Common myeloid progenitor, CD34-positive (primary cell): ENCODE data around the gene TTC28.

Experiments
- CTCF ChIA-PET: fragments of 350-600 bp; sonication (Branson Sonifier 250); formaldehyde crosslinking; loops from one replicate; lab custom pipeline; 2021; ENCODE audit warnings: antibody characterized with exemption; lab: Charles Lee
- POLR2A ChIA-PET: fragments of 350-600 bp; sonication (Branson Sonifier 250); formaldehyde crosslinking; loops from one replicate; lab custom pipeline; 2021; ENCODE audit warnings: antibody characterized with exemption; lab: Charles Lee
- DNase-seq, 3 donors: peaks; one replicate each; pipeline versions ENCODE4 v3.0.0 to v3.0.0-alpha.2; 2013
- H3K27ac ChIP-seq, 2 experiments: 1 replicate in 1 of 2; 2 replicates in 1 of 2; pipeline ENCODE4 v1.7.0; 2013; ENCODE audit warnings: inconsistent platforms in 2 of 2, low read length in 2 of 2, mild to moderate bottlenecking in 2 of 2, low read depth in 1 of 2, moderate library complexity in 1 of 2; ENCODE audit not compliant: severe bottlenecking in 2 of 2, insufficient read depth in 1 of 2, poor library complexity in 1 of 2
- H3K27me3 ChIP-seq, 5 experiments: replicated peaks in 2 of 5; 1 replicate in 3 of 5; 2 replicates in 2 of 5; pipeline versions ENCODE4 v1.6.1 to v1.7.0; 2013; ENCODE audit warnings: low read length in 4 of 5, mild to moderate bottlenecking in 2 of 5, moderate library complexity in 2 of 5, inconsistent platforms in 1 of 5; ENCODE audit not compliant: insufficient read depth in 5 of 5, control insufficient read depth in 4 of 5
- H3K36me3 ChIP-seq, 4 experiments: 1 replicate in 2 of 4; 2 replicates in 2 of 4; pipeline versions ENCODE4 v1.6.1 to v1.7.0; 2013; ENCODE audit warnings: low read length in 3 of 4, control low read depth in 1 of 4, mild to moderate bottlenecking in 1 of 4; ENCODE audit not compliant: control insufficient read depth in 4 of 4, insufficient read depth in 4 of 4
- H3K4me1 ChIP-seq, 4 experiments: 1 replicate in 3 of 4; 2 replicates in 1 of 4; pipeline versions ENCODE4 v1.6.1 to v1.7.1; 2013; ENCODE audit warnings: low read length in 3 of 4, mild to moderate bottlenecking in 3 of 4, control low read depth in 1 of 4, inconsistent platforms in 1 of 4, moderate library complexity in 1 of 4; ENCODE audit not compliant: control insufficient read depth in 4 of 4, insufficient read depth in 4 of 4; ENCODE audit errors: control extremely low read depth in 1 of 4
- H3K4me3 ChIP-seq, 7 experiments: 1 replicate in 4 of 7; 2 replicates in 3 of 7; pipeline versions ENCODE4 v1.5.1 to v1.7.0; 2013; ENCODE audit warnings: mild to moderate bottlenecking in 7 of 7, low read length in 6 of 7, moderate library complexity in 6 of 7, inconsistent platforms in 2 of 7, low read depth in 2 of 7, control low read depth in 1 of 7; ENCODE audit not compliant: insufficient read depth in 4 of 7, control insufficient read depth in 1 of 7; ENCODE audit errors: extremely low read depth in 1 of 7
- H3K9me3 ChIP-seq, 5 experiments: 1 replicate in 4 of 5; 2 replicates in 1 of 5; pipeline versions ENCODE4 v1.6.1 to v1.7.1; 2013; ENCODE audit warnings: low read length in 4 of 5, mild to moderate bottlenecking in 2 of 5, inconsistent platforms in 1 of 5, low read depth in 1 of 5, moderate library complexity in 1 of 5; ENCODE audit not compliant: control insufficient read depth in 4 of 5, insufficient read depth in 2 of 5; ENCODE audit errors: control extremely low read depth in 1 of 5
- WGBS: methylation state at CpG from one replicate; pipeline ENCODE4 v1.1.5; 2013; ENCODE audit not compliant: insufficient coverage; 5-methylcytosine and 5-hydroxymethylcytosine counted together

TTC28 gene

DNA sequence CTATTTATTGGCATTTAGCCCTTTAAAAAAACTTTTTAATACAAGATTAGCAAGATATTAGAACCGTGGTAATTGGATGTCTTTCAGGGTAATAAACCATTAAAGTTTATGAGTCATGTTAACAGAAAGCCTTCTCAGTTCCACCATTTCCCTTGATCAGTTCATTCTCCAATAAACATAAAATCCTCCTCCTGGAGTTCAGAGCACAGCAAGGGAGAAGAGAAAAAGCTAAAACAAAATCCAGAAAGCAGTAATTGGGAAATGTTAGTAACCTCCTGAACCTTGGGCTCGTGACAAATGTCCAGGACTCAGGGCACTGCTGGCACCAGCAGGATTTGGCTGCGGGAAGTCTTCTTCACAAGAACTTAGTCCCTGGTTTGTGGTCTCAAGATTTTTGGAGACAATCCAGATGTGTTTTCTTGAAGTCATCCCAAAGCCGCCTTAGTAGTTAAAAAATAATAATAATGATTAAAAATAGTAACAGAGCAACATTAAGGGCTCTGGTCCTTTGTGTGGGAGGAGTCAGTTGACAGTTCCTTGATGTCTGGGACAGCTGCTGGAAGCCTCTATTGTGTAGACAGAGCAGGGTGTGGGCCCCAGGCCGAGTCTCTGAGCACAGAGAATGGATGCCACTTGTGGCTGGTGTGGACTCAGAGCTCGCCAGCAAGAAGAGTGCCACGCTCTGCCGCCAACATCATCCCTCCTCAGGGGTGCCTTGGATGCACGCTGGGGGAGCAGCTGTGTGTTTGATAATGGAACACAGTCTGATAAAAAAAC lies 717.2 kb downstream of the TTC28 start:
- CTCF ChIA-PET, result no interaction called here
- no peaks in the 10 kb centered on the region for H3K4me1 ChIP-seq
- no peak overlapping the region for H3K4me3 ChIP-seq
- no peaks in the 10 kb centered on the region for H3K27me3 ChIP-seq
- no peaks in the 10 kb centered on the region for H3K36me3 ChIP-seq
- 92% methylated on average over 4 of the region's 9 CpGs for WGBS
- H3K27ac ChIP-seq, result no peak overlapping the region
- no peaks in the 10 kb centered on the region for H3K9me3 ChIP-seq
- DNase-seq, result no peak
- POLR2A ChIA-PET, result no interaction called here

DNA sequence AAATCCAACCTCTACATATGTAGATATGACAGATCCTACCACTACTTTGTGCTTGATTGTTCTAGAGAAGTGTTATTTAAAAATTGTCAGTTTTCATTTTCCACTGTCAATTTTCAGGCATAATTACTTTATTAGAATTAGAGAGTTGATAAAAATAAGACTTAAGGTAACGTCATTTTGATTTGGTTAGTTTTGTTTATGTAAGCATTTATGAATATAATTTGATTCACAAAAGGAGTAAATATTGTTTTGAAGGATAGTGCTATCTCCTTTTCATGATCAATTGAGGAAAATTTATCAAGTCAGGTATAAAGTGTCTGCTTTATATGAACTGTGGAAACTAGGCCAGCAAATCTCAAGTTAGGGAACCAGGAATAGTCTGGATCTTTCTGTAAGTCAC lies 718.0 kb downstream of the TTC28 start:
- DNase-seq, result no peak
- no peaks in the 10 kb centered on the region for H3K27me3 ChIP-seq
- no peaks in the 10 kb centered on the region for H3K9me3 ChIP-seq
- H3K27ac ChIP-seq, result no peak overlapping the region
- no peaks in the 10 kb centered on the region for H3K36me3 ChIP-seq
- no peaks in the 10 kb centered on the region for H3K4me1 ChIP-seq
- POLR2A ChIA-PET, result no interaction called here
- CTCF ChIA-PET, result no interaction called here
- H3K4me3 ChIP-seq, result no peak overlapping the region
- WGBS, result 100% methylated on average over 1 of the region's 1 CpG

DNA sequence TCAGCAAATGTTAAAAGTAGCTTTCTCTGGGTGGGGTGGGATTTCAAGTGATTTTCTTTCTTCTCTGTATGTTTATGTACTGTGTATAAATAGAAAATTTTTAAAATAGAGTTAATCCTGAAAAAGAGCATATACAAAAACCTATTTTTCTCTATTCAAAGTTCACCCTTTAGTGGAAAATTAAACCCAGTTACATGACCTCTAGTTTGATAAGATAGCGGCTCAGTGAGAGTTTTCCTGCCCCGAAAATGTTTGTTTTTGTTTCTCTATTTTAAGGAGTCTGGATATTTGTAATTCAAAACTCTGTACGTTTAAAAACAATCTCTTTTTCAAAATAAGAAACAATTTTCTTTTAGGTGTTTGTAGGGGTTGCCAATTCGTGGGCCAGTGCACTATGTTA lies 718.5 kb downstream of the TTC28 start:
- POLR2A ChIA-PET, result no interaction called here
- Histone ChIP-seq H3K4me1 (no peaks in the 10 kb centered on the region), H3K36me3 (no peaks in the 10 kb centered on the region), H3K27me3 (no peaks in the 10 kb centered on the region), H3K9me3 (no peaks in the 10 kb centered on the region), H3K27ac (no peak overlapping the region), H3K4me3 (no peak overlapping the region)
- no peak for DNase-seq
- CTCF ChIA-PET, result no interaction called here
- no CpG with 5 or more reads among the region's 4 CpGs for whole genome bisulfite sequencing

DNA sequence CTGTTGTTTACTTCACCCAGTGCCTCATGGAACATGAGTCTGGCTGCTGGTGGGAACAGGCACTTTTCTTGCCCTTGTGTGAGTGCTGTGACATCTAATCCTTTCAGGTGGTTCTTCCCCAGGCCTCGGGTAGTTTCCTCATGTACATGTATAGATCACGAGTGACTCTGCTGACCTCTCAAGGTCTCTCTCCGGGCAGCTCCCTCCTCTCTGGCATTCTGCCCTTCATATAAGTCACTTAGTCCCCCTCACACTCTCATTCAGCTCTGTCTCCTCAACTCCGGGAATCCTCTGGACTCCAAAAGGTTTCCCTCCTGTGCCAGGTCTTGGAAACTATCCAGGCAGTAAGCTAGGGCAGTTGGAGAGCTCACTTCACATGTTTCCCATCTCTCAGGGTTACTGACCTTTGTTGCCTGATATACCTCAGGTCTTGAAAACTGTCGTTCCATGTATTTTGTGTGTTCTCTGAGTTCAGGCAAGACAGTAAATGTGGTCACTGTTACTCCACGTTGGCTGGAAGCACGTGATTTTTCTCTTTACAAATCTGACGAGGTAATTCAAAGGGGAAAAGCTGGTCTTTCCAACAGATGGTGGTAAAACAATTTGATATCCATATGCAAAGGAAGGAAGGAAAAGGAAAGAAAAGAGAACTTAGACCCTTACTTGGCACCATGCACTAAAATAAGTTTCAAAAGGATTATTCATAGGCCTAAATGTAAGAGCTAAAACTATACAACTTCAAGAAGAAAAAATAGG lies 720.1 kb downstream of the TTC28 start:
- no peaks in the 10 kb centered on the region for H3K9me3 ChIP-seq
- no peak overlapping the region for H3K27ac ChIP-seq
- no peaks in the 10 kb centered on the region for H3K36me3 ChIP-seq
- H3K27me3 ChIP-seq, result no peaks in the 10 kb centered on the region
- POLR2A ChIA-PET, result no interaction called here
- DNase-seq, result no peak
- CTCF ChIA-PET, result interaction anchor here (1.1 to 1.5 kb wide), 2 partner anchors 8 to 59 kb away, joined by 3 read pairs; no protein-coding TSS in a partner anchor
- no peaks in the 10 kb centered on the region for H3K4me1 ChIP-seq
- H3K4me3 ChIP-seq, result no peak overlapping the region
- 88% methylated on average over 8 of the region's 8 CpGs for WGBS

DNA sequence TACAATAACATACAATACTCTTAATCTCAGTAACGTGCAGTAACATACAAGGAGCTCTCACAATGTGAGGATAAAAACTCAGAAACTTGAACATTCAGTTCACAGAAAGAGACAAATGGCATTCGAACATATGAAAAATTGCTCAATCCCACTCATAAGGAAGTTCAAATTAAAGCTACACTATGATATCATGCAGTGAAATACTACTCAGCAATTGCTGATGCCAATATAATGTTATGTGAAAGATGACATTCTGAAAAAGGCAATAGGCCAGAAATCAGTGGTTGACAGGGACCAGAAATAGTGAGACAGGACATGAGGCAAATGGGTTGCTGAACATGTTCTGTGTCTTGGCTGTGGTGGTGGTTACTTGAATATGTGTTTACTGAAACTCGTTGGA lies 726.9 kb downstream of the TTC28 start:
- no peak overlapping the region for H3K4me3 ChIP-seq
- ChIA-PET CTCF (no interaction called here), POLR2A (no interaction called here)
- H3K9me3 ChIP-seq, result no peaks in the 10 kb centered on the region
- H3K27me3 ChIP-seq, result no peaks in the 10 kb centered on the region
- DNase-seq, result no peak
- no peak overlapping the region for H3K27ac ChIP-seq
- no peaks in the 10 kb centered on the region for H3K4me1 ChIP-seq
- no peaks in the 10 kb centered on the region for H3K36me3 ChIP-seq
- WGBS, result 100% methylated on average over 1 of the region's 3 CpGs

DNA sequence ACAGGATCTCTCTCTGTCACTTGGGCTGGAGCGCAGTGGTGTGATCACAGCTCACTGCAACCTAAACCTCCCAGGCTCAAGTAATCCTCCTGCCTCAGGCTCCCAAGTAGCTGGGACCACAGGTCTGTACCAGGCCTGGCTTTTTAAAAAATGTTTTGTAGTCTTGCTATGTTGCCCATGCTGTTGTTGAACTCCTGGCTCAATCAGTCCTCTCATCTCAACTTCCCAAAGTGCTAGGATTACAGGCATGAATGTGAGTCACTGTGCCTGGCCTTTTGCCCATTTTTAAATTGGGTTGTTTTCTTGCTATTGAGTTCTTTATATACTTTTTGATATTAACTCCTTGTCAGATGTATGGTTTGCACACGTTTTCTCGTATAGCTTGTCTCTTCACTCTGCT lies 727.5 kb downstream of the TTC28 start:
- Histone ChIP-seq H3K36me3 (no peaks in the 10 kb centered on the region), H3K9me3 (no peaks in the 10 kb centered on the region), H3K27me3 (no peaks in the 10 kb centered on the region), H3K4me1 (no peaks in the 10 kb centered on the region), H3K4me3 (no peak overlapping the region), H3K27ac (no peak overlapping the region)
- peak; percentile 1 to 25 (median 20) for DNase-seq
- CTCF ChIA-PET, result no interaction called here
- WGBS, result 100% methylated on average over 1 of the region's 3 CpGs
- POLR2A ChIA-PET, result interaction anchor here (1.0 kb wide), 1 partner anchor 18 kb away, joined by 3 read pairs; no protein-coding TSS in a partner anchor

DNA sequence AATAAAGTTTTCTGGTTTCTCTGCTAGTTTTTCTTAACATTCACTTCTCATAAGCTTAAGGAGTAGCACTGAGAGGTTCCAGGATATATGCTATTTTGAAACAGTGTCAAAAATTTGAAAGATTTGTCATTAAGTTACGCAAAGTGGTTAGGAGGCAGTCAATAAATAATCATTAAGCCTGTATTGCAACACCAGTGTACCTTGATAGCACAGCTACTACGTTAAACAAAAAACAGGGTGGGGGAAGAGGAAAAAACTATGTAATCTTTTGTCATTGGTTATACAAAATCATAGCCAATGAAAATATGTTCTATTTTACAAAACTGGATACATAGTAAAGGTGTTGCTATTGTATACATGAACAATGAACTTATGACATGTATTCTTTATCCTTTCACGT lies 730.2 kb downstream of the TTC28 start:
- no peaks in the 10 kb centered on the region for H3K9me3 ChIP-seq
- DNase-seq, result no peak
- WGBS, result no CpG with 5 or more reads among the region's 3 CpGs
- no peak overlapping the region for H3K4me3 ChIP-seq
- no peaks in the 10 kb centered on the region for H3K27me3 ChIP-seq
- no peaks in the 10 kb centered on the region for H3K36me3 ChIP-seq
- H3K4me1 ChIP-seq, result no peaks in the 10 kb centered on the region
- POLR2A ChIA-PET, result no interaction called here
- CTCF ChIA-PET, result interaction anchor here (1.1 to 1.8 kb wide), 2 partner anchors 15 to 66 kb away, joined by 3 to 4 read pairs; no protein-coding TSS in a partner anchor
- no peak overlapping the region for H3K27ac ChIP-seq
